HEK293T (cell line): Measurements from ENCODE around the gene WWOX.

Experiments
- CTCF ChIA-PET: fragments of 350-600 bp; formaldehyde crosslinking; extraction: SDS; loops from one replicate; lab custom pipeline; 2021; ENCODE audit warnings: antibody characterized with exemption, inconsistent platforms; lab: Yijun Ruan, JAX
- POLR2A ChIA-PET: fragments of 350-600 bp; formaldehyde crosslinking; extraction: SDS; loops from one replicate; lab custom pipeline; 2020; ENCODE audit warnings: antibody characterized with exemption, inconsistent platforms; lab: Yijun Ruan, JAX
- DNase-seq: peaks from one replicate; pipeline ENCODE4 v3.0.0; 2012; ENCODE audit warnings: mixed read lengths; ENCODE audit errors: extremely low spot score
- ARNT ChIP-seq: fragments of 450-650 bp; IDR thresholded peaks from 2 replicates; pipeline ENCODE4 v1.6.1; 2017; ENCODE audit warnings: mild to moderate bottlenecking
- BHLHE40 ChIP-seq: fragments of 450-650 bp; IDR thresholded peaks from 2 replicates; pipeline ENCODE4 v1.6.1; 2016; ENCODE audit warnings: mild to moderate bottlenecking, moderate library complexity, borderline replicate concordance
- CTBP1 ChIP-seq: fragments of 450-650 bp; IDR thresholded peaks from 2 replicates; pipeline ENCODE4 v1.6.1; 2016; ENCODE audit warnings: borderline replicate concordance
- ELF4 ChIP-seq: fragments of 450-650 bp; IDR thresholded peaks from 2 replicates; pipeline ENCODE4 v1.6.1; 2017; ENCODE audit warnings: antibody characterized with exemption
- FOXA1 ChIP-seq: fragments of 450-650 bp; IDR thresholded peaks from 2 replicates; pipeline ENCODE4 v1.6.1; 2016; ENCODE audit warnings: mild to moderate bottlenecking
- FOXK2 ChIP-seq: fragments of 450-650 bp; IDR thresholded peaks from 2 replicates; pipeline ENCODE4 v1.6.1; 2016; ENCODE audit warnings: mild to moderate bottlenecking
- FOXM1 ChIP-seq: fragments of 450-650 bp; IDR thresholded peaks from 2 replicates; pipeline ENCODE4 v1.6.1; 2017; ENCODE audit warnings: mild to moderate bottlenecking, borderline replicate concordance
- HDGF ChIP-seq: fragments of 450-650 bp; IDR thresholded peaks from 2 replicates; pipeline ENCODE4 v1.6.1; 2017; ENCODE audit warnings: antibody characterized with exemption, borderline replicate concordance
- L3MBTL2 ChIP-seq: fragments of 450-650 bp; conservative IDR thresholded peaks from 2 replicates; pipeline ENCODE4 v1.6.1; 2016; ENCODE audit warnings: mild to moderate bottlenecking
- LEF1 ChIP-seq: fragments of 450-650 bp; IDR thresholded peaks from 2 replicates; pipeline ENCODE4 v1.6.1; 2017; ENCODE audit warnings: mild to moderate bottlenecking, borderline replicate concordance
- NFRKB ChIP-seq: fragments of 450-650 bp; IDR thresholded peaks from 2 replicates; pipeline ENCODE4 v1.6.1; 2016; ENCODE audit warnings: mild to moderate bottlenecking, moderate library complexity
- PKNOX1 ChIP-seq: fragments of 450-650 bp; IDR thresholded peaks from 2 replicates; pipeline ENCODE4 v1.6.1; 2016
- SP1 ChIP-seq: fragments of 450-650 bp; IDR thresholded peaks from 2 replicates; pipeline ENCODE4 v1.6.1; 2017
- SUZ12 ChIP-seq: fragments of 450-650 bp; IDR thresholded peaks from 2 replicates; pipeline ENCODE4 v1.6.1; 2016; ENCODE audit warnings: mild to moderate bottlenecking
- TARDBP ChIP-seq: fragments of 450-650 bp; IDR thresholded peaks from 2 replicates; pipeline ENCODE4 v1.6.1; 2016
- ZNF384 ChIP-seq: fragments of 450-650 bp; IDR thresholded peaks from 2 replicates; pipeline ENCODE4 v1.6.1; 2016

The WWOX gene

GRCh38 chr16:79188739-79189122, 1089.3 kb downstream of the WWOX start:
- CTCF ChIA-PET = no interaction called here
- TF ChIP-seq ELF4 (no peak), BHLHE40 (no peak), SUZ12 (no peak), CTBP1 (no peak), FOXK2 (no peak), ZNF384 (no peak), HDGF (no peak), NFRKB (no peak), L3MBTL2 (no peak), PKNOX1 (no peak), FOXM1 (no peak), FOXA1 (no peak), TARDBP (no peak)
- POLR2A ChIA-PET = no interaction called here
- DNase-seq = no peak

GRCh38 chr16:79190542-79190941, 1091.1 kb downstream of the WWOX start:
- TF ChIP-seq ARNT (no peak), TARDBP (no peak), SUZ12 (no peak), FOXA1 (no peak), FOXM1 (no peak)
- CTCF ChIA-PET = no interaction called here
- no peak for DNase-seq
- POLR2A ChIA-PET = no interaction called here

- DNase-seq = no peak
- CTCF ChIA-PET = no interaction called here
- TF ChIP-seq FOXA1 (no peak), FOXK2 (no peak), ZNF384 (no peak), ARNT (no peak), ELF4 (no peak), SUZ12 (no peak), PKNOX1 (no peak), BHLHE40 (no peak), CTBP1 (no peak)
- POLR2A ChIA-PET = interaction anchor here (0.6 kb wide), 1 partner anchor 64 kb away, joined by 3 read pairs; no protein-coding TSS in a partner anchor
Observed at GRCh38 chr16:79191933-79192332, 1092.5 kb downstream of the WWOX start.

GRCh38 chr16:79192904-79193303, 1093.5 kb downstream of the WWOX start:
- POLR2A ChIA-PET = no interaction called here
- CTCF ChIA-PET = no interaction called here
- no peak for DNase-seq
- TF ChIP-seq ELF4 (no peak), FOXK2 (no peak), ZNF384 (no peak)

- no peak for TF ChIP-seq CTBP1
- no peak for TF ChIP-seq ZNF384
- no peak for TF ChIP-seq LEF1
- TF ChIP-seq ARNT = no peak
- ChIA-PET POLR2A (no interaction called here), CTCF (no interaction called here)
- no peak for DNase-seq
Observed at GRCh38 chr16:79194291-79194690, 1094.8 kb downstream of the WWOX start.

GRCh38 chr16:79195938-79196337, 1096.5 kb downstream of the WWOX start:
- TF ChIP-seq ELF4 (no peak), CTBP1 (no peak), FOXM1 (no peak), LEF1 (no peak), PKNOX1 (no peak), HDGF (no peak), TARDBP (no peak), FOXK2 (no peak), FOXA1 (no peak), ARNT (no peak), ZNF384 (no peak), L3MBTL2 (no peak), NFRKB (no peak), BHLHE40 (no peak), SUZ12 (no peak), SP1 (no peak)
- DNase-seq = no peak
- CTCF ChIA-PET = no interaction called here
- POLR2A ChIA-PET = no interaction called here

- ChIA-PET POLR2A (no interaction called here), CTCF (interaction anchor here (0.6 kb wide), 1 partner anchor 49 kb away, joined by 3 read pairs; no protein-coding TSS in a partner anchor)
- DNase-seq = no peak
- TF ChIP-seq L3MBTL2 (no peak), PKNOX1 (no peak), SUZ12 (no peak), TARDBP (no peak), FOXM1 (no peak), CTBP1 (no peak), HDGF (no peak), LEF1 (no peak), BHLHE40 (no peak), ELF4 (no peak), ZNF384 (no peak), FOXK2 (no peak)
Observed at GRCh38 chr16:79201436-79201835, 1102.0 kb downstream of the WWOX start.
